Amniotic epithelial cell (primary cell): ENCODE results near the gene TUBGCP6.
A peak's percentile ranks its signal among the peaks of the same experiment; 100 is the strongest.

ENCODE experiments used
- DNase-seq: peaks from one replicate; pipeline ENCODE4 v3.0.0-alpha.2; 2010; ENCODE audit warnings: low read depth

Gene TUBGCP6

DNA sequence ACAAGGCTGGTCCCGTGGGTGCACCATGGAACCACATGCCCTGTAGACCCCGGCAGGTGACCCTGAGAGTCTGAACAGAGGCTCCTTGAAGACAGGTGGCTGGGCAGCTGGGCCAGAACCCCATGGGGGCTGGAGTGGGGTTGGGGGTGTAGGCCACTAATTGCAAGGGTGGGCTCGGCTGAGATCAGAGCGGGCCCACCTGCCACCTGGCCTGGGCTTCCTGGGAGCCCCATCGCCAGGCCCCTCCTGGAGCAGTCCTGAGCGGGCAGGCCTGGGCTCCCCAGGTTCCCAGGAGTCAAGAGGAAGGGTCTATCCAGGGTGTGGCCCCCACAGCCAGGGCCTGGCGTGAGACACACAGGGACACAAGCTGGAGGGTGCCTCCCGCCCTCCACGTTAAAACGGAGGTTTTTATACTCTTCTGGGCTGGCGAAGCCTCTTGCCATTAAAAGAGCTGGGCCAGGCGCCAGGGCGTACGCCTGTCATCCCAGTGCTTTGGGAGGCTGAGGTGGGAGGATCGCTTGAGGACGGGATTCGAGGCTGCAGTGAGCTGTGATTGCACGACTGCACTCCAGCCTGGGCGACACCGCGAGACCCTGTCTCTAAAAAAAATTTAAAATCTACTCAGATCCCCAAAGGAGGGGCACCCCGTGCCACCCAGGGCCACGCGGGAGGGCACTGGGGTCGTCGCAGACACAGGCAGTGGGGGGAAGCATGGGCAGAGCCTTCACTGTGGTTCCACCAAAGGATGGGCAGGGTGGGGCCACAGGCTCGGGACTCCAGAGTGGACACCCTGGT lies 63.9 kb downstream of the TUBGCP6 start:
- DNase-seq: no peak

DNA sequence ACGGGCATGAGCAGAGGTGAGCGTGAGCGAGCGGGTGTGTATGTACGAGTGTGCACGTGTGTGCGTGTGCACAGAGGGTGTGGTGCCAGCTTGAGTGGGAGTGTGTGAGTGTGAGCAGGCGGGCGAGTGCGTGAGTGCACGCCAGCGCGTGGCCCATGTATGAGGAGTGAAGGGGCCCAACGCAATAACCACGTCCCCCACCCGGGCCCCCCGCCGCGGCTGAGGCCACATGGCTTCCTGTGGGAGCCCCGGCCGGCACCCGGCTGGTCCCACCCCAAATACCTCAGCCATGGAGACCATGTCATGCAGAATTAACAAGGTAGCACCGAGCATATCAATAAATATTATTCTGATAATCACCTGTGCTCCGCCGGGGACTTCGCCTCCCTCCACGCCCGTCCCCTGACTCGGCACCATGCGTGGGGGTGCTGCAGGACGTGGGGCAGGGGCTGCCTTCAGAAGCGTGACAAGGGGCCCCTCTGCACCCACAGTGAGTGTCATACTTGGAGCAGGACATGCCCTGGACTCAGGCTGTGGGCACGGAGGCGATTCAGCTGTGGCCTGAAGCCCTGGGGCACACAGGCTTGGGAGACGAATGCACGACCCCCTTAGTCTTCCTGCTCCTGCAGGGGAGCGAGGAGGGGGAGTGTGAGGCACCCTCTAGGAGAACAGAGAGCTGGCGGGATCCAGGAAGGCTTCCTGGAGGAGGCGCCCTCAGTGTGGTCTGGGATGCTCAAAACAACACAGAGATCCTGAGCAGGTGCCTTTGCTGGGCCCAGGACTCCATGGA lies 64.7 kb downstream of the TUBGCP6 start:
- DNase-seq: no peak

DNA sequence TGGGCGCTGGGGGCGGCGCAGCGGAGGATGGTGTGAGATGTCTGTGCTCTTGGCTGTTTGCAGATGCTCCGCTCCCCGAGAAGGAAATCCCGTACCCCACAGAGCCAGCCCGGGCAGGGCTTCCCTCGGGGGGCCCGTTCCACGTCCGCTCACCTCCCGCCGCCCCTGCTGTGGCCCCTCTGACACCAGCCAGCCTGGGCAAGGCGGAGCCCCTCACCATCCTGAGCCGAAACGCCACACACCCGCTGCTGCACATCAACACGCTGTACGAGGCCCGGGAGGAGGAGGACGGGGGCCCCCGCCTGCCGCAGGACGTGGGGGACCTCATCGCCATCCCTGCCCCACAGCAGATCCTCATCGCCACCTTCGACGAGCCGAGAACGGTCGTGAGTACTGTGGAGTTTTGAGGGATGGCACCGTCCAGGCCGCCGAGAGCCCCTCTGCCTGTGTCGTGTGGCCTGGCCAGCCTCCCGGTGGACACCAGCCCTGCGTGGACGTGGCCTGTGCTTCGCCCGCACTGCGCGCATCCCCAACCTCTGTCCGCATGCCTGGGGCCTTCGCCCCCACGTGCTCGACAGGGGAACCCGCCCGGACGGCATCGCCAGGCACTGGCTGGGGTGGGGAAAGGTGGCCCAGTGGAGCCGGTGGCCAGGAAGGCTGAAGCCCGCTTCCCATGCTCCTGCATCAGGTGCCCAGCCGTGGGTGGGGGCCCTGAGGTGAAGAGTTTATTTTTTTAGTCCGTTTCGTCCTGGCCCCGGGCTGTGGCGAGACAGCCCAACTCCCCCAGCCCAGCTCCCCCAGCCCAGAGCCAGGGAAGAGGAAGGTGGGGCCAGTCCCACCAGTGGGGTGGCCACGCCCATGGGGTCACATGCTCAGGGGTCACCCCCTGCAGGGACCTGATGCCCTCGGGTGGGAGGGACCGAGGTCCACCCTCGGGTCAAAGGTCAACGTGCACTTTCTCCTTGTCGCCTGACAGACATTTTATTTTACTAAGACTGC lies 65.7 kb downstream of the TUBGCP6 start:
- DNase-seq: no peak

- DNase-seq: no peak
Observed at GRCh38 chr22:50178471-50178864, 66.4 kb downstream of the TUBGCP6 start.

- DNase-seq: no peak
Observed at GRCh38 chr22:50177537-50178470, 67.0 kb downstream of the TUBGCP6 start.

GRCh38 chr22:50176850-50177536 lies 67.8 kb downstream of the TUBGCP6 start:
- no peak for DNase-seq

GRCh38 chr22:50175921-50176849 lies 68.6 kb downstream of the TUBGCP6 start:
- no peak for DNase-seq

- DNase-seq: no peak
Observed at GRCh38 chr22:50175191-50175461, 69.7 kb downstream of the TUBGCP6 start.

DNA sequence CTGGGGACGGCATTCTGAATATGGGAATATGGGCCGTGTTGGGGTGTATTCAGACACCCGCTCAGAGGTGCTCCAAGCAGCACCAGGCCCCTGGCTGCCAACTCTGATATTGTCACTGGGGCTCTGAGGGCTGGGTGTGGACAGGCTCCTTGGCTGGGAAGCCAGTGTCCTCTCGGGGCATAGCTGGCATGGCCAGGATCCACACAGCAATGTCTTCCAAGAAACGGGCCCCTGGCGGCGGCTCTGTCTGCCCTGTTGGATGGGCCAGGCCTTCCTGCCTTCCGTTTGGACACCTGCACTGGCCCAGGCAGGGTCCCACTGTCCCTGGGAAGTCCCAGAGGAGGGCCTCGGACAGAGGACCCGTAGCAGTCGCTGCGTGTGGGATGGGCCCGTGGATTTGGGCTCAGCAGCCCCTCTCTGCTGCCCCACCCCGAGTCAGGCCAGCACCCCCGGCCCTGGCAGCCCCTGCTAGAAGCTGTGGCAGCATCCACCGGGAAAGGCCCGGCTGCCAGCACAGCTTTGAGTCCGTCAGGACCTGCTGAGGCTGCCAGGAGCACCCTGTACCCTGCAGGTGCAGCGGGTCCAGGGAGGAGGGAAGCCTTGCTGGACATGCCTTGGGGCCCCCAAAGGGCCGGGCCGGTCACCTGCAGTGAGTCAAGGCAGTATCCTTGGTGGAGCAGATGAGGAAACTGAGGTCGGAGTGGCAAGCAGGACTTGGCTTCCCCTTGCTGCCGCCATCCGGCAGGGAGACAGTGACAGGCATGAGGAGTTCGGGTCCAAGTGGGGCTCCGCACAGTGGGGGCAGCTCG lies 70.2 kb downstream of the TUBGCP6 start:
- DNase-seq: no peak

DNA sequence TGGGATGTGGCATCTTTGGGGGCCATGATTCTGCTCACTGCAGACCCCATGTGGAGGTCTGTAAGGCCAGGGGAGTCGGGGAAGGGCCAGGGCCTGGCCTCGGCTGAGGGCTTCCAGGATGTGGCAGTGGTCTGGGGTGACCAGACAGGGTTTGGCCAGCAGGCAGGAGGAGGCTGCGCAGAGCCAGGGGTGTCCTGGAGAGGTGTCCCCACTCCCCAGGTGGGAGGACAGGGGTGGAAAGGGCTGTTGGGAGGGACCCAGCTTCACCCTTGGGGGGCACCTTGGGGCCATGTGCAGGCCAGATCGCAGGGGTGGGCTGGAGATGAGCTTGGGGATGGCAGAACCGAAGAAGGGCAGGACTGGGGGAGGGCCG lies 70.9 kb downstream of the TUBGCP6 start:
- DNase-seq: no peak

GRCh38 chr22:50173311-50173982 lies 71.4 kb downstream of the TUBGCP6 start:
- DNase-seq: no peak

GRCh38 chr22:50171965-50172421 lies 72.8 kb downstream of the TUBGCP6 start:
- DNase-seq: no peak

GRCh38 chr22:50171319-50171964 lies 73.4 kb downstream of the TUBGCP6 start:
- no peak for DNase-seq

GRCh38 chr22:50170453-50171318 lies 74.1 kb downstream of the TUBGCP6 start, which contains the start of gene PANX2:
PANX2 (plus strand) TSS chr22:50170731; CDS start chr22:50170731, 0 bp downstream.
- DNase-seq: no peak

- peak; percentile 17 for DNase-seq
Observed at GRCh38 chr22:50169774-50170341, 75.0 kb downstream of the TUBGCP6 start.

- DNase-seq: no peak
Observed at GRCh38 chr22:50169181-50169759, 75.6 kb downstream of the TUBGCP6 start.
